ENCODE results near the gene RAB10.

The RAB10 gene

DNA sequence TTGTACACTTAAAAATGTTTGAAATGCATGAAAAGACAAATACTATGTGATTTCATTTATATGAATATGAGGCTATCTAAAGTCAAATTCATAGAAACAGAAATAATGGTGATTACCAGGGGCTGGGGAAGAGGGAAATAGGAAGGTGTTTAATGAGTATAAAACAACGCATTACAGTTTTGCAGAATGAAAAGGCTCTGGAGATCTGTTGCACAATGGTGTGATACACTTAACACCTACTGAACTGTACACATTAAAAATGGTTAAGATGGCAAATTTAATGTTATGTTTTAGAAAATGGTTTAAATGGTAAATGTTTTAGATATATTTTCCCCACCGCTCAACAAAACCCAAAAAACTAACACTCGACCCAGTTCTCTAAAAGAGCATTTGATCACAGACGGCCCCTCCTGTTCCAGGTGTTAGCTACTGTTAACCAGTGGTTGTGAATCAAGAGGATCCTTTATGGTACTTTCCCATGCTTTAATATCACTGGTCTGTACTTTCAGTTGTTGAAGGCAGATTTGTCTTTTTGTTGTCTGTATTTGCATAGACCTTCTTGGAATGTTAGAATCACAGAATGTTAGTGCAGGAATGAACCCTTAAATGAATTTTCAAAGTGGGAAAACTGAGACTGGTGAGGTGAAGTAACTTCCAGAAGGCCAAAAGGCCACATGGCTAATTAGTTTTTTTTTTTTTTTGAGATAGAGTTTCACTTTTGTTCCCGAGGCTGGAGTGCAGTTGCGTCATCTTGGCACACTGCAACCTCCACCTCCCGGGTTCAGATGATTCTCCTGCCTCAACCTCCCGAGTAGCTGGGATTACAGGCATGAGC is 10.2 kb downstream of the RAB10 start:
- TF ChIP-seq SIN3A (IDR thresholded peaks at IDR 0.05; ENCODE audit: borderline replicate concordance, insufficient read depth, low read length) (no peak), FOXP2 (optimal IDR thresholded peaks at IDR 0.05; ENCODE audit: borderline replicate concordance, extremely low read depth, extremely low read length, insufficient read depth) (no peak), POLR2AphosphoS5 (IDR thresholded peaks at IDR 0.05; ENCODE audit: low read depth, low read length) (no peak), TAF1 (IDR thresholded peaks at IDR 0.05; ENCODE audit: borderline replicate concordance, insufficient read depth, low read length) (no peak)
- TF ChIP-seq, protein P1, sequence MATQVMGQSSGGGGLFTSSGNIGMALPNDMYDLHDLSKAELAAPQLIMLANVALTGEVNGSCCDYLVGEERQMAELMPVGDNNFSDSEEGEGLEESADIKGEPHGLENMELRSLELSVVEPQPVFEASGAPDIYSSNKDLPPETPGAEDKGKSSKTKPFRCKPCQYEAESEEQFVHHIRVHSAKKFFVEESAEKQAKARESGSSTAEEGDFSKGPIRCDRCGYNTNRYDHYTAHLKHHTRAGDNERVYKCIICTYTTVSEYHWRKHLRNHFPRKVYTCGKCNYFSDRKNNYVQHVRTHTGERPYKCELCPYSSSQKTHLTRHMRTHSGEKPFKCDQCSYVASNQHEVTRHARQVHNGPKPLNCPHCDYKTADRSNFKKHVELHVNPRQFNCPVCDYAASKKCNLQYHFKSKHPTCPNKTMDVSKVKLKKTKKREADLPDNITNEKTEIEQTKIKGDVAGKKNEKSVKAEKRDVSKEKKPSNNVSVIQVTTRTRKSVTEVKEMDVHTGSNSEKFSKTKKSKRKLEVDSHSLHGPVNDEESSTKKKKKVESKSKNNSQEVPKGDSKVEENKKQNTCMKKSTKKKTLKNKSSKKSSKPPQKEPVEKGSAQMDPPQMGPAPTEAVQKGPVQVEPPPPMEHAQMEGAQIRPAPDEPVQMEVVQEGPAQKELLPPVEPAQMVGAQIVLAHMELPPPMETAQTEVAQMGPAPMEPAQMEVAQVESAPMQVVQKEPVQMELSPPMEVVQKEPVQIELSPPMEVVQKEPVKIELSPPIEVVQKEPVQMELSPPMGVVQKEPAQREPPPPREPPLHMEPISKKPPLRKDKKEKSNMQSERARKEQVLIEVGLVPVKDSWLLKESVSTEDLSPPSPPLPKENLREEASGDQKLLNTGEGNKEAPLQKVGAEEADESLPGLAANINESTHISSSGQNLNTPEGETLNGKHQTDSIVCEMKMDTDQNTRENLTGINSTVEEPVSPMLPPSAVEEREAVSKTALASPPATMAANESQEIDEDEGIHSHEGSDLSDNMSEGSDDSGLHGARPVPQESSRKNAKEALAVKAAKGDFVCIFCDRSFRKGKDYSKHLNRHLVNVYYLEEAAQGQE (IDR thresholded peaks at IDR 0.05; ENCODE audit: insufficient read depth in 1 of 2, low read depth in 2 of 2, low read length in 2 of 2): no peak

DNA sequence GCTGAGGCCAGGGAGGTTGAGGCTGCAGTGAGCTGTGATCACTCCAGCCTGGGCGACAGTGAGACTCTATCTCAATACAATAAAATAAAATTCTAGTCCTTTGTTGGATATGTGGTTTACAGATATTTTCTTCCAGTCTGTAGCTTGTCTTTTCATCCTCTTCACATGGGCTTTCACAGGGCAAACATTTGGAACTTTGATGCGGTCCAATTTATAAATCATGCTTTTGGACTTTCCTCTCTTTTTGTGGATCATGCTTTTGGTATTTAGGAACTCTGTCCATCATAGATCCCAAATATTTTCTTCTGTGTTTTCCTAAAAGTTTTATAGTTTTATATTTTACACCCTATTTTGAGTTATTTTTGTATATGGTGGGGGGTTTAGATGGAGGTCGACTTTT is 14.9 kb downstream of the RAB10 start:
- TF ChIP-seq, protein P1 (IDR thresholded peaks at IDR 0.05; ENCODE audit: insufficient read depth in 1 of 2, low read depth in 2 of 2, low read length in 2 of 2): no peak
- no peak for TF ChIP-seq POLR2AphosphoS5 (IDR thresholded peaks at IDR 0.05; ENCODE audit: low read depth, low read length)
- TF ChIP-seq FOXP2 (optimal IDR thresholded peaks at IDR 0.05; ENCODE audit: borderline replicate concordance, extremely low read depth, extremely low read length, insufficient read depth): no peak
- TF ChIP-seq TAF1 (IDR thresholded peaks at IDR 0.05; ENCODE audit: borderline replicate concordance, insufficient read depth, low read length): no peak
- TF ChIP-seq SIN3A (IDR thresholded peaks at IDR 0.05; ENCODE audit: borderline replicate concordance, insufficient read depth, low read length): no peak

DNA sequence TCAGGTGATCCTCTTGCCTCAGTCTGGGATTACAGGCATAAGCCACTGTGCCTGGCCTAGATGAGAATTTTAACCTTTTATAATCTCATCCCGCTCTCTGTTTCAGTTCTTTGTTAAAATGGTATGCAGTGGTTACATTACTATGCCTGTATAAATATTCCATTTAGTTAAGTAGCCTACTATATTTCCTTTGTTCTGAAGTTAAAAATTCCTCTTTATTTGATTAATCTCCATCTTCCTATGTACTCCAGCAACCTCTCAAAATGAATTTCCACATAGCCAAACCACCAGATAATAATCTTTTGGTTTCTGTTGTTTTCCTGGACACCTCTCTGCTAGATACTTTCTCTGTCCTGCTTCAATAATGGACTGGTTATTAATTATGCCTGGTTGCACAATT is 15.8 kb downstream of the RAB10 start:
- no peak for TF ChIP-seq SIN3A (IDR thresholded peaks at IDR 0.05; ENCODE audit: borderline replicate concordance, insufficient read depth, low read length)
- TF ChIP-seq TAF1 (IDR thresholded peaks at IDR 0.05; ENCODE audit: borderline replicate concordance, insufficient read depth, low read length): no peak
- TF ChIP-seq FOXP2 (optimal IDR thresholded peaks at IDR 0.05; ENCODE audit: borderline replicate concordance, extremely low read depth, extremely low read length, insufficient read depth): no peak
- no peak for TF ChIP-seq POLR2AphosphoS5 (IDR thresholded peaks at IDR 0.05; ENCODE audit: low read depth, low read length)
- TF ChIP-seq, protein P1 (IDR thresholded peaks at IDR 0.05; ENCODE audit: insufficient read depth in 1 of 2, low read depth in 2 of 2, low read length in 2 of 2): no peak

DNA sequence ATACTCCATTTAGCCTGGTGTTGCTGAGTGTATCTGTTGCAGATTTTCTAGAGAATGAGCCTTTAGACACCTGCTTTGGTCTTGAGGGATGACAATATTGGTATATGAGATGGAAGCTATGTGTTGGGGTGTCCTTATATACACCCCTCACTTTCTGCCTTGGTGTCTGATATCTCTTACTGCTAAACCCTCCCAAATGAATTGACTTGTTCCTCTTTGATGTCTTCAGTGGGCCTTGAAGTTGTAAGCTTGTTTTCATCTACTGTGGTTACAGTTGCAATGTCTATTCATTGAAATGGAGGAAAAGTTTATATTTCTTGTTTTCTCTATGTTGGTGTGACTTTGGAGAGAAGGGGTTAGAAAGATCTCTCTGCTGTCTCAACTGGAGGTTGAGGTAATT is 18.9 kb downstream of the RAB10 start:
- no peak for TF ChIP-seq SIN3A (IDR thresholded peaks at IDR 0.05; ENCODE audit: borderline replicate concordance, insufficient read depth, low read length)

DNA sequence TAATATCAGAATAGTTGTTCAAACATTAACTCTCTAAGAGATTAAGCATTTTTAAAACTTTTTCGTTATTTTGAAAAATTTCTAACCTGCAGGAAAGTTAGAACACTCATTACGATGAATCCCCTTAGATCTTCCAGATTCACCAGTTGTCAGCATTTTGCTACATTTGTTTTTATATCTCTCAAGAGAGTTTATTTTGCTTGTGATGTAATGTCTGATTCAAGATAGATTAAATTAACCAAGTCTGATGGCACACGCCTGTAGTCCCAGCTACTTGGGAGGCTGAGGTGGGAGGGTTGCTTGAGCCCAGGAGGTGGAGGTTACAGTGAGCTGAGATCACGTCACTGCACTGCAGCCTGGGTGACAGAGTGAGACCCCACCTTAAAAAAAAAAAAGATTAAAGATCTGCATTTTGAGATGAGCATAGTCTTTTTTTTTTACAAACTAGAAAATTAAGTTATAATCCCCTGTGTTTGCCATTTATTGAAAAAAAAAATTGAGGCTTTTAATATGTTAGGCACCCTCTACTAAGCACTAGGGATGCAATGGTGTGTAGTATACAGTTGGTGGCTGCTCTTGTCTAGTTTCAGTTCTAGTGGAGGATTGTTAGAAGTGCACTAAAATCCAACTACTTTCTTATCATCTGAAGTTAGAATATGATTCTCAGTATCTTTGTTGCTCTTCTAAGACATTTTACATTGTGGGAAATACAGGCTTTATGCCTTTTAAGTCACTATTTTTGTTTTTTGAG is 20.9 kb downstream of the RAB10 start:
- TF ChIP-seq, protein P1 (IDR thresholded peaks at IDR 0.05; ENCODE audit: insufficient read depth in 1 of 2, low read depth in 2 of 2, low read length in 2 of 2): no peak

All from PFSK-1 (cell line).